Measurements from ENCODE around the gene ATL3.

The ATL3 gene

DNA sequence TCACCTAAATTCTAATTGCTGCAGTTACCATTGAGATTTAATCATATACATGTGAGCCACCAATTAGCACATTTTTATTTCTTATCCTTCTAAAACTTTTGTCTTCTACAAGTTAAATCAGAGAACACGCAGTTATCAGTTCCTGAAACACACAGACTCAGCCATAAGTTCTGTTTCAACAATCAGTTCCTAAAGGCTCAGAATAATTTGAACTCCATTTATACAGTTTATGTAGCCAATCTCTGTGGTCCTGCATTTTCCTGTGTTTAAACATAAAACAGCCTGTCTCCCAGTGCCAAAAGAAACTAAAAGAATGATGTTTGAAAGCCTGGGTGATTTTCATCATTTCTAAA, 59.8 kb downstream of the ATL3 start:
- TF ChIP-seq CTCF (conservative IDR thresholded peaks at IDR 0.05; ENCODE audit: low read length) (no peak), EZH2phosphoT487 (IDR thresholded peaks at IDR 0.05; ENCODE audit: borderline replicate concordance) (no peak)
- H3K4me1 ChIP-seq (ENCODE audit: insufficient read depth, low read length, poor library complexity, severe bottlenecking): no peaks in the 10 kb centered on the region
- no peak overlapping the region for H3K4me2 ChIP-seq (ENCODE audit: low read depth, low read length, poor library complexity, severe bottlenecking)
- H3K4me3 ChIP-seq (ENCODE audit: low read length, poor library complexity, severe bottlenecking): no peak overlapping the region
- H3K36me3 ChIP-seq (ENCODE audit: insufficient read depth, low read length): no peaks in the 10 kb centered on the region
- no peaks in the 10 kb centered on the region for H3K9me3 ChIP-seq (ENCODE audit: insufficient read depth, low read depth, low read length)
- no peaks in the 10 kb centered on the region for H3K79me2 ChIP-seq (ENCODE audit: insufficient read depth, low read length)
- H3F3A ChIP-seq (ENCODE audit: low read depth): no peaks in the 10 kb centered on the region
- H2AFZ ChIP-seq (ENCODE audit: low read length): no peak overlapping the region
- no peaks in the 10 kb centered on the region for H3K27me3 ChIP-seq (ENCODE audit: insufficient read depth, low read length, poor library complexity, severe bottlenecking)
- no peak overlapping the region for H3K9ac ChIP-seq (ENCODE audit: low read depth, low read length, poor library complexity, severe bottlenecking)
- no peaks in the 10 kb centered on the region for H4K20me1 ChIP-seq (ENCODE audit: insufficient read depth, low read length, poor library complexity, severe bottlenecking)
- no peaks in the 10 kb centered on the region for H3K9me2 ChIP-seq (replicated peaks; ENCODE audit: low read depth, low read length)

DNA sequence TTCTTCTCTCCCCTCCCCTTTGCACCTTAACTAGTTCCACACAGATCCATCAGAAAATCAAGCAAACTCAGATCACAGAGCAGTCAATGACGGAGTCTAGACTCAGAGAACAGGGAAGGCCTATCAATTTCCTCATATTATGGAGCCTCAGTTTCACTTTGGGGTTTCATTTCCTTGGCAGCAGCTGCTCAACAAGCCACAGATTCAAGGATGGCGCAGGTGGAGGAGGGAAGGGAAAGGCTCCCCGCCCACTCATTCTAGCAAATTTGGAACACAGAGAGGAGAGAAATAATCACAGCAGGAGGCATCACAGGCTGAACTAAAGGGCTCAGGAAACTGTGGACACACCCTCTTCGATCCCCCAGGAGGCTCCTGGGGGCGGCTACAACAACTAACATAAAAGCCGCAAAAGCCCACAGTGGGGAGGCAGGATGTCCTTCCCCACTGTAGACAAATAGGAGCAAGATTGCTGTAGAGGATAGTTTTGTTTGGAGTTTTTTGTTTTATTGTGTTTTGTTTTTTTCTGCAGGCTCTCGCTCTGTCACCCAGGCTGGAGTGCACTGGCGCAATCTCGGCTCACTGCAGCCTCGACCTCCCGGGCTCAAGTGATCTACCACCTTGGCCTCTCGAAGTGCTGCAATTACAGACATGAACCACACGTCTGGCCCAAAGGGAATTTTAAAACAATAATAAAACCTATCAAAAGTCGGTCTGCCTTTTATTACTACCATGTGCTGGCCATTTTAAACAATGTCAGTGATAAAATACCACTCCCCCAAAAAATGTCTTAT, 60.4 kb downstream of the ATL3 start:
- Histone ChIP-seq H3K4me3 (ENCODE audit: low read length, poor library complexity, severe bottlenecking) (no peak overlapping the region), H3K9me3 (ENCODE audit: insufficient read depth, low read depth, low read length) (no peaks in the 10 kb centered on the region), H3F3A (ENCODE audit: low read depth) (no peaks in the 10 kb centered on the region), H4K20me1 (ENCODE audit: insufficient read depth, low read length, poor library complexity, severe bottlenecking) (no peaks in the 10 kb centered on the region), H2AFZ (ENCODE audit: low read length) (no peak overlapping the region), H3K79me2 (ENCODE audit: insufficient read depth, low read length) (no peaks in the 10 kb centered on the region), H3K36me3 (ENCODE audit: insufficient read depth, low read length) (no peaks in the 10 kb centered on the region), H3K4me2 (ENCODE audit: low read depth, low read length, poor library complexity, severe bottlenecking) (no peak overlapping the region), H3K9me2 (replicated peaks; ENCODE audit: low read depth, low read length) (no peaks in the 10 kb centered on the region), H3K4me1 (ENCODE audit: insufficient read depth, low read length, poor library complexity, severe bottlenecking) (no peaks in the 10 kb centered on the region), H3K27me3 (ENCODE audit: insufficient read depth, low read length, poor library complexity, severe bottlenecking) (no peaks in the 10 kb centered on the region), H3K9ac (ENCODE audit: low read depth, low read length, poor library complexity, severe bottlenecking) (no peak overlapping the region)
- TF ChIP-seq CTCF (conservative IDR thresholded peaks at IDR 0.05; ENCODE audit: low read length) (no peak), EZH2phosphoT487 (IDR thresholded peaks at IDR 0.05; ENCODE audit: borderline replicate concordance) (no peak)

- H3K79me2 ChIP-seq (ENCODE audit: insufficient read depth, low read length): no peaks in the 10 kb centered on the region
- H3K9ac ChIP-seq (ENCODE audit: low read depth, low read length, poor library complexity, severe bottlenecking): no peak overlapping the region
- no peaks in the 10 kb centered on the region for H3K27me3 ChIP-seq (ENCODE audit: insufficient read depth, low read length, poor library complexity, severe bottlenecking)
- no peaks in the 10 kb centered on the region for H4K20me1 ChIP-seq (ENCODE audit: insufficient read depth, low read length, poor library complexity, severe bottlenecking)
- H3K9me3 ChIP-seq (ENCODE audit: insufficient read depth, low read depth, low read length): no peaks in the 10 kb centered on the region
- H3K4me1 ChIP-seq (ENCODE audit: insufficient read depth, low read length, poor library complexity, severe bottlenecking): no peaks in the 10 kb centered on the region
- no peaks in the 10 kb centered on the region for H3K36me3 ChIP-seq (ENCODE audit: insufficient read depth, low read length)
- H3K9me2 ChIP-seq (replicated peaks; ENCODE audit: low read depth, low read length): no peaks in the 10 kb centered on the region
- no peaks in the 10 kb centered on the region for H3F3A ChIP-seq (ENCODE audit: low read depth)
- H2AFZ ChIP-seq (ENCODE audit: low read length): no peak overlapping the region
- TF ChIP-seq EZH2phosphoT487 (IDR thresholded peaks at IDR 0.05; ENCODE audit: borderline replicate concordance) (no peak), CTCF (conservative IDR thresholded peaks at IDR 0.05; ENCODE audit: low read length) (no peak)
- no peak overlapping the region for H3K4me3 ChIP-seq (ENCODE audit: low read length, poor library complexity, severe bottlenecking)
- H3K4me2 ChIP-seq (ENCODE audit: low read depth, low read length, poor library complexity, severe bottlenecking): no peak overlapping the region
Measured at GRCh38 chr11:63609971-63610580, 61.1 kb downstream of the ATL3 start.
